Stimulated activated CD4-positive, alpha-beta T cell treated with anti-CD3 and anti-CD28 coated beads, Interleukin-12 subunit alpha, Interleukin-12 subunit beta, amount 100 ng/mL, for 4 hours (primary cell): Measurements from ENCODE around the gene PSENEN.

Source experiments
- DNase-seq: peaks from one replicate; pipeline ENCODE4 v3.0.0-alpha.2; 2020

Gene PSENEN

GRCh38 chr19:35736913-35737886 is 8.3 kb upstream of the PSENEN start:
- no peak for DNase-seq

- DNase-seq: no peak
Measured at GRCh38 chr19:35738021-35738886, 7.2 kb upstream of the PSENEN start.

DNA sequence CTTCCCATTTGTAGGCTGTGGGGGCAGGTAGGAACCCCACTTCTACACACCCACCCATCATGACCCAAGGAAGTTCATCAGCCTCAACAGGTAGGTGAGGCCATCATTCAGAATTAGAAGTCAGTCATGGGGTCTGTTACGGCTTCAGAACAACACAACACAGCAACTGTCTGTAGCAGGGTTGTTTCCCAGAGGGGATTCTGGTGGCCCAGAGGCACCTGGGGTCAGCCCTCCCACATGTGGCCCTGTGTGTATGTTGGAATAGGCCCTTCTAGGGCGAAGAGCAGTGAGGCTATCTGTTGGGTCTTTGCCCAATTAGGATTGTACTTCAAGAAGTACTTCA is 6.6 kb upstream of the PSENEN start:
- no peak for DNase-seq

DNA sequence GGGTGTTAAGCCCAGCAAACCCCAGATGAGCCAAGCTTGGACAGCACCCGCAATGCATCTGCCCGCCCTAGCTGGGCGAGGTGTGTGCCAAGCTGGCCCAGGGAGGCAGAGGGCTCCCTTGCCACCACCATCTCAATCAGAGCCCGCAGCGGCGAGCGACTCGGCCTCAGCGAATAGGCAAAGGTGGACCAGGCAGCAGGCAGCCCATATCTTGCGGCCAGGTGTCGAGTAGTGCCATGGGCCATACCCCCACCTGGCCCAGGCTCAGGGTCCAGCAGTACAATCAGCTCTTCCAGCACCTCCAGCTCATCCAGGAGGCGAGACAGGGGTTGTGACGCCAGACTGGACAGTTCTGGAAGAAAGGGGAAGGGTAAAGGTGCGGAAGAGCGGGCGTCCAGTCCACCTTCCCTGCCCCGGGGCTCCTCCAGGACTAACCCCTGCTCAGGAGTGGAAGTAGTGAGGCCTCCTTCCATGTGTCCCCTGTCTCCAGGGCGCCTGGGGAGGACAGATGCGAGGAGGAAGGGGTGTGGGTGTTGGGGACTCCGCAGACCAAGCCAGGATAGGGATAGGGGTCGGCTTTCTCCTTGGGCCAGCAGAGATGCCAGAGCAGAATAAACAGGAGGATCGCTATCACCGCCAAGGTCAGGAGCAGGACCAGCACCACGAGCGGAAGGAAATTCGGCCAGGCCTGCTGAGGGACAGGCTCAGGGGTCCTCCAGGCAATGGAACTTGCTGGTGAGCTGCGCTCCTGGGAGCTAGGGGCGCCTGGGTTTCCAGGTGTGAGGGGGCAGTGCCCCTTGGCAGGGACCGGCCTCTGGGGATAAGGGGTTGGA is 6.0 kb upstream of the PSENEN start:
- DNase-seq: no peak

GRCh38 chr19:35740108-35740422 is 5.4 kb upstream of the PSENEN start:
- no peak for DNase-seq

DNA sequence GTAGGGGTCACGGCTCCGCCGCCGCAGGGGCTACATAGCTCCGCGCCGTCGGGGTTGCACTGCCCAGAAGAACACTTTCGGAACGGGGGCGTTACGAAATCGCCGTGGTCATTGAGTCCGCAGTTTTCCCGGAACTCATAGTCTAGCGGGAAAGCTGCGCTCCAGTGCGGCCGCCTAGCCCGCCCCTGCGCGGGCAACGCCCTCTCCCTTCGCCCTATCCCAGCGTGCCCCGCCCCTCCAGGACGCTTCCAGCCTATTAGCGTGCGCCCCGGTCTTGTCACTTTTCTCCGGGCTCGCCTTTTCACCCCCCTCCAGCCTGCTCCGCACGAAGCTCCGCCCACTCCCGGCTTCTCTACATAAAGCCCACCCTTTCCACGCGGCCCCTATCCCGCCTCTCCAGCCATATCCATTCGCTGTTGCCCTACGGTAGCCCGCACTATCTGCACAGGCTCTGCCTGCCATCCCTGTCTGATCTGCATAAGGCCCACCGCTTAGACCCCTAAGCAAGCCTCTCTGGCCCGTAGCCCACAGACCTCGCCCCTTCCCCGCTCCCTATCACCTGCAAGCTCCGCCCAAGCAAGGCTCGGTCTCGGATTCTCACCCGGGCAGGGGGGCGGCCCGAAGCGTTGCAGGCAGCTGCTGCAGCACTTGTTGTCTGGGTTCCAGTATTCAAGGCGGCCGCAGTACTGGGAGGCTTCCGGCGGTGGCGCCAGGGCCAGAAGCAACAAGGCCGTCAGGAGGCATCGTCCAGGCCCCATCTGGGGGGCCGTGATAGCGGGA is 4.8 kb upstream of the PSENEN start:
- DNase-seq: peak; percentile 93

DNA sequence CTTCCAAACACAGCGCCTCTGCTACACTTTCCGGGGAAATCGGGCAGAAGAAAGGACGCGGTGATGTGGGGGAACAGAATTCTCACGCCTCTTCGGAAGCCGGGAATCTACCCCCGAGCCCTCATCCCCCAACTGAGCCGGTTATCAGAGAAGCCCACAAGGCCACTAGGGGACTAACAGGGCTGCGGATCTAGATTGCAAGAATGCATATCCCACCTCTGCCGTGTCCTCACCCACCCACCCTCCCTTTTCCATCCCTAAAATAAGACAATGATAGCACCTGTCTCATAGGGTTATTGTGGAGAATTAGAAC is 4.3 kb upstream of the PSENEN start:
- no peak for DNase-seq

- peak; percentile 47 for DNase-seq
Measured at GRCh38 chr19:35742121-35742724, 3.2 kb upstream of the PSENEN start, which contains the start of gene IGFLR1. Gene IGFLR1 (minus strand): TSS chr19:35742452. CDS start chr19:35741180, 1,272 bp downstream.

GRCh38 chr19:35743640-35744429 is 1.6 kb upstream of the PSENEN start:
- DNase-seq: no peak

DNA sequence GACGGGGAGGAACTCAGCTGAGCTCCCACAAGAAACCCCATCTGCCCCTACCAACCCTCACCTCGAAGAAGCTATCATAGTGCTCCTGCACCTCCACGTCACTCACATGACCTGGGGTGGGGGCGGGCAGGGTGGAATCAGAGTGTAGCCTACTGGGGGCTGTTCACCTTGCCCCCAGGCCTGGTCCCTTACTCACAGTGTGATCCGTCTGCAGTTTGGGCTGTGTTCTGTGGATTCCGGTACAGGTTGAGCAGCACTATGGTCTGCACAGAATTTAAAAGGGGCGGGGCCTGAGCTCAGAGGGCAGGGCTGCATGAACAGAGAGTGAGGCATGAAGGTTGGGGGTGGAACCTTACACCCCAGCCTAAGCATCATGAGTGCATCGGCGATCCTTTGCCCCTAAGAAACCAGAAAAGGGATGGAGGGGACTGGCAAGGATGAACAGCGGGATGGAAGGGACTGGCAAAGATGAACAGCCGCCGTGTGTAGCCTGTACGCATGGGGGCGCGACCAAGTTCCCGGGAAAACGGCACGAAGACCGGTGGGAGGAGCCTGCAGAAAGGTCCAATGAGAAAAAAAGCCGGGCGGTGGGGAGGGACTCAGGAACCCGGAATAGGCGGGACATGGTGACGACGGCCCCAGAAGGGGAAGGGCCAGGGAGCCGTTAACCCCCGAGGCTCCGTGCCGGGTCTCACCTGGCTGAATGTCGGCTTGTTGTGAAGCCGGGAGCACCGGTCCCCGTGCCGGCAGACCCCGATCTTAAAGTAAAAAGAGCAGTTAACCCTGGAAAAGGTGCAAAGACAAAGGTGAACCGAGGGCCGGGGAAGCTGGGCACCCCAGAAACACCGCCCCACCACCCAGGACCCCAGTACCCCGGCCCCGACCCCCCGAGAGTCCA is 772 bp upstream of the PSENEN start:
- peak; percentile 87 for DNase-seq

- DNase-seq: no peak
Measured at GRCh38 chr19:35746087-35746462, 624 bp downstream of the PSENEN start.

- no peak for DNase-seq
Measured at GRCh38 chr19:35746531-35746930, 1.1 kb downstream of the PSENEN start.

DNA sequence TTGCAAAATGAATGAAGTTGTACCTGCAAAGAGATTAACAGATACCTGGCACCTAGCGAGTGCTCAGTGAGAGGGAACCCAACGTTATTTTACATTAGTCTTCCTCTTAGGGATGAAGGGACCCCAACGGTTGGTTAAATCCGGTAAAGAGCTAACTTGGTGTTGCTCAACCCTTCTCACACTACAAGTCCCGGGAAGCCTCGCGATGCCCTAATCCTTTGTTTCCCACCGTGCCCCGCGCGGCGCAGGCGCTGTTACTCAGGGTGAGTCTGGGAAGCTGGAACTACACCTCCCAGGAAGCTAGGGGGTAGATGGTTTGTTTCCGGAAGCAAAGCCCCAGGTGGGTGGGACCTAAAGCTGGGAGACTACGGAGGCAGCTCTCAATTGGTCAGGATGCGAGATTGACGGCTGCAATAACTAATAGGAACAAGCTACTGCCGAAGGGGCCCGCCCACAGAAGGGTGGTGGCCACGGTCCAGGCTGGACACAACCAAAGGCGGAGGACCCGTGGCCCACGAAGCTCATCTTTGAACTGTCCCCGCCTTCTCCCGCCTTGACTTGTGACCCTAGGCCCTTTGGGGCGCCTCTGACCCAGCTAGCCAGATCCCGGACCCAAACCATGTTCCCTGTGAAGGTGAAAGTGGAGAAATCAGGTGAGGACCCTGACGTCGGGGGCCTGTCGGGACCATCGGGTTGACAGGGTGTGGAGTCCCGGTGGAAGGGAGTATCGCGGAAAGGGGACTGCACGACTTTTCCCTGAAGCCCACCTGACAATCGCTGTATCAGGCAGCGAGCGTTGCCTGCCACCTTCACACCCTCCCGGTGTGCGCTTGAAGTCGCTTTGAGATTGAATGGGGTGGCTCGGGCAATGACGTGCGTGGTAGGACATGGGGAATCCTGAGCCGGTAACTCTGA is 2.9 kb downstream of the PSENEN start, which contains the start of gene LIN37:
TSS of gene LIN37 (plus strand) at position 471 of the 915 bp plus-strand sequence. CDS start at position 620, 149 bp downstream.
- DNase-seq: peak; percentile 95

DNA sequence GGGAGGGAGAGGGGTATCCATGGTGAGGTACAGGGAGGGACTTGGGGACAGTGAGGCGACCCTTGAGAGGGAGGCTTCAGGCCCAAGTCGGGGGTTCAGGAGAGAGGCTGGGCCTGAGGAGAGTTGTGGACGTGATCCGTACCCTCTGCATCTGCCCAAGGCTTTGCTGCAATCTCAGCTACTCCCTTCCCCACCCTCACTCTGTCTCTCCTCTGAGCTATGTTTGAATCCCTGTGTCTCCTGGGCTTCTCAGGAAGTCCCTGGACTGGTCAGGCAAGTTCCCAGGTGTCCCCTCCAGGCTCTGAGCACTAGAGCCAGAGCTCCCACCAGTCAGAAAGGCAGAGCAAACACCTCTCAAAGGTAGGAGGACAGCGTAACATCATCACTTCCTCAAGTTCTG is 4.7 kb downstream of the PSENEN start:
- DNase-seq: no peak

DNA sequence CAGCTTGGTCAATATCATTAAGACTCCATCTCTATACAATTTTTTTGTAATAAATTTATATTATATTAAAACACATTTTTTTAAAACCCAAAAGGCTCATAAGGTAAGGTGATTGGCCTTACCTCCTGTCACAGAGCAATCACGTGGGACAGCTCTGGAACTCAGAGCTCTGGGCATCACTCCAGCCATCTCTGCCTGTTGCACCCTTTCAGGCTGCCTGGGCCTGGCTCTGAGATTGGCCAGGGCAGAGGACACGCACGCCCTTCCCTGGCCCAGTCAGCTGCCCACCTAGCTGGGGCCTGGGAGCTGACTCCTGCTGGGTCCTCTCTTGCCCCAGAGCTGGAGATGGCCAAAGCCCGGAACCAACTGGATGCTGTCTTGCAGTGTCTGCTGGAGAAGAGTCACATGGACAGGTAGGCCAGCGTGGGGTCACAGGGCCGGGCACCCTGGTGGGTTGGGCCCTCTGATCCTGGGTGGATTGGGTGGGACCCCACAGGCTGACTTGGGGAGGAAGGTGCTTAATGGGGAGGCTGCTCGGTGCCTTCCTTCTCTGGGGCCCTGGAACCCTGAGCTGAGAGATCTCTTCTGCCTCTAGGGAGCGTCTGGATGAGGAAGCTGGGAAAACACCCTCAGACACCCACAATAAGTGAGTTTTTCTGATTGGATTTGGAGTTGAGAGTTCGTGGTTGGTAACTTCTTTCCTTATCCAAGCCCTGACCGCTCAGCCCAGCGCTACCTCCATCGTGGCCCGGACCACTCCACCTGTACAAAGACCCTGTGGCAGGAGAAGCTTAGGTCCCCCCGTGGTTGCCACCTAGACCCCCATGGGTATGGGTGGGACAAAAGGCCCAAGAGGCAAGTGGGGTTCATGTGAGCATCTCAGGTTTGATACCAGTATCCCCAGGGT is 6.6 kb downstream of the PSENEN start:
- DNase-seq: no peak

DNA sequence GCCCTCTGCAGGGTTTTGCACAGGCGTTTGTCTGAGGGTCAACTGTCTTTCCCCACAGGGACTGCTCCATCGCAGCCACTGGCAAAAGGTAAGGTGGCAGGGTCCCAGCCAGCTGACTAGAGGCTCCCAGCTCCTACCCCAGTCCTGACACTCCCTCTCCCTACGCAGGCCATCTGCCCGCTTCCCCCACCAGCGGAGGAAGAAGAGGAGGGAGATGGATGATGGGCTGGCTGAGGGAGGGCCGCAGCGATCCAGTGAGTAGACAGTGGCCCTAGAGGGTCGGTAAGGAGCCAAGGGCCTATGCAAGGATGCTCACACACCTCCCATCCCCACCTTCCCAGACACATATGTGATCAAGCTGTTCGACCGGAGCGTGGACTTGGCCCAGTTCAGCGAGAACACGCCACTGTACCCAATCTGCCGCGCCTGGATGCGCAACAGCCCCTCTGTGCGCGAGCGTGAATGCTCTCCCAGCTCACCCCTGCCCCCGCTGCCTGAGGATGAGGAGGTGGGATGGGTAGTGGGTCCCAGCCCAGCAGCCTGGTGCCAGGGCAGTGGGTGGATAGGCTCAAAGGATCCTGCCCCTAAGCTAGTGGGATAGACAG is 7.4 kb downstream of the PSENEN start:
- DNase-seq: no peak
